ENCODE measurements around the gene PSMA4.

DNA sequence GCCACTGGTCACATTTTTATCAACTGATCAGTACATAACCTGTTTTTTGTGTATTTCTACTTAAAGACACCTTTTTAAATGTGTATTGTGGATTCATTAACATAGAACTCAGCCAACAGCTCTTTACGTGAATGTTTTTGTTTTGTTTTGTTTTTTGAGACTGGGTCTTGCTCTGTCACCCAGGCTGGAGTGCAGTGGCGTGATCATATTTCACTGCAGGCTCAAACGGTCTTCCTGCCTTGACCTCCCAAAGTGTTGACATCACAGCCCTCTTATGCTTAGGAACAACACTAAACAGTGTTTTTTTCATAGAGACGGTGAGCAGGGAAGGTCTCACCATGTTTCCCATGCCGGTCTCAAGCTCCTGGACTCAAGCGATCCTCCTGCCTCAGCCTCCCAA, 9.9 kb downstream of the PSMA4 start:
- TF ChIP-seq, protein P1, sequence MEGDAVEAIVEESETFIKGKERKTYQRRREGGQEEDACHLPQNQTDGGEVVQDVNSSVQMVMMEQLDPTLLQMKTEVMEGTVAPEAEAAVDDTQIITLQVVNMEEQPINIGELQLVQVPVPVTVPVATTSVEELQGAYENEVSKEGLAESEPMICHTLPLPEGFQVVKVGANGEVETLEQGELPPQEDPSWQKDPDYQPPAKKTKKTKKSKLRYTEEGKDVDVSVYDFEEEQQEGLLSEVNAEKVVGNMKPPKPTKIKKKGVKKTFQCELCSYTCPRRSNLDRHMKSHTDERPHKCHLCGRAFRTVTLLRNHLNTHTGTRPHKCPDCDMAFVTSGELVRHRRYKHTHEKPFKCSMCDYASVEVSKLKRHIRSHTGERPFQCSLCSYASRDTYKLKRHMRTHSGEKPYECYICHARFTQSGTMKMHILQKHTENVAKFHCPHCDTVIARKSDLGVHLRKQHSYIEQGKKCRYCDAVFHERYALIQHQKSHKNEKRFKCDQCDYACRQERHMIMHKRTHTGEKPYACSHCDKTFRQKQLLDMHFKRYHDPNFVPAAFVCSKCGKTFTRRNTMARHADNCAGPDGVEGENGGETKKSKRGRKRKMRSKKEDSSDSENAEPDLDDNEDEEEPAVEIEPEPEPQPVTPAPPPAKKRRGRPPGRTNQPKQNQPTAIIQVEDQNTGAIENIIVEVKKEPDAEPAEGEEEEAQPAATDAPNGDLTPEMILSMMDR (IDR thresholded peaks at IDR 0.05), result no peak
- no peak for TF ChIP-seq POLR2A (IDR thresholded peaks at IDR 0.05)

All from body of pancreas (tissue), 4 donors.